ENCODE measurements around the gene NRN1L. TPM values are rescaled to one million over a fixed set of nuclear protein-coding genes. Genes with fewer than 3 reads are reported as not detected.

The NRN1L gene
- total RNA-seq, 1 experiment from 2014 or later: 0.58 TPM

DNA sequence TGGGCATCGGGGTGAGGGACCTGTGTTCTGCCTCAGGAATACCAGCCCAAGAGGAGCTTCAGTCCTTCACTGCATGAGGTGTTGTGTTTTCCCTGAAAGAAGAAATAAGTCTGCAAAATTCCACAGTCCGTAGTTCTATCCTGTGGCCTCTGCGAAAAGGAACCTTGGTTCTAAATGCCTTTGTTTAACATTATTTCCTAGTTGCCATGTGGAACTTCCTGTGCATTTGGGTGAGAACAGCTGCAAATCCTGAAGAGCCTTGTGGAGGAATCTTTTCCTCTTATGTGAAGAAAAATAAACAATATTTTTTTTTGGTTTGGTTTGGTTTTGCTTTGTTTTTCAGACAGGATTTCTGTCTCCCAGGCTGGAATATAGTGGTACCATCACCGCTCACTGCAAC, 18.1 kb downstream of the NRN1L start:
- H3K36me3 ChIP-seq (ENCODE audit: insufficient read depth, low read length, poor library complexity, severe bottlenecking): no peaks in the 10 kb centered on the region
- H3K27me3 ChIP-seq (replicated peaks; ENCODE audit: insufficient read depth, low read depth, low read length, poor library complexity): no peaks in the 10 kb centered on the region
- no peaks in the 10 kb centered on the region for H3K9me3 ChIP-seq (ENCODE audit: low read depth, low read length, poor library complexity, severe bottlenecking)
- no peak for DNase-seq (ENCODE audit: low spot score)
- TF ChIP-seq, protein P1, sequence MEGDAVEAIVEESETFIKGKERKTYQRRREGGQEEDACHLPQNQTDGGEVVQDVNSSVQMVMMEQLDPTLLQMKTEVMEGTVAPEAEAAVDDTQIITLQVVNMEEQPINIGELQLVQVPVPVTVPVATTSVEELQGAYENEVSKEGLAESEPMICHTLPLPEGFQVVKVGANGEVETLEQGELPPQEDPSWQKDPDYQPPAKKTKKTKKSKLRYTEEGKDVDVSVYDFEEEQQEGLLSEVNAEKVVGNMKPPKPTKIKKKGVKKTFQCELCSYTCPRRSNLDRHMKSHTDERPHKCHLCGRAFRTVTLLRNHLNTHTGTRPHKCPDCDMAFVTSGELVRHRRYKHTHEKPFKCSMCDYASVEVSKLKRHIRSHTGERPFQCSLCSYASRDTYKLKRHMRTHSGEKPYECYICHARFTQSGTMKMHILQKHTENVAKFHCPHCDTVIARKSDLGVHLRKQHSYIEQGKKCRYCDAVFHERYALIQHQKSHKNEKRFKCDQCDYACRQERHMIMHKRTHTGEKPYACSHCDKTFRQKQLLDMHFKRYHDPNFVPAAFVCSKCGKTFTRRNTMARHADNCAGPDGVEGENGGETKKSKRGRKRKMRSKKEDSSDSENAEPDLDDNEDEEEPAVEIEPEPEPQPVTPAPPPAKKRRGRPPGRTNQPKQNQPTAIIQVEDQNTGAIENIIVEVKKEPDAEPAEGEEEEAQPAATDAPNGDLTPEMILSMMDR (conservative IDR thresholded peaks at IDR 0.05; ENCODE audit: low read depth, low read length): no peak
- no peak for TF ChIP-seq EZH2 (IDR thresholded peaks at IDR 0.05; ENCODE audit: borderline replicate concordance, low read depth, low read length, poor library complexity, severe bottlenecking)
- CTCF ChIA-PET: no interaction called here
- no peak overlapping the region for H3K27ac ChIP-seq (ENCODE audit: low read depth, low read length, poor library complexity, severe bottlenecking)
- no peak overlapping the region for H3K4me3 ChIP-seq (ENCODE audit: low read depth, low read length, poor library complexity, severe bottlenecking)
- intact Hi-C loops (cut with micrococcal nuclease; ENCODE audit: unreplicated experiment): no loop called here
- no TSS peak for BruUV-seq (replicated peaks)
- POLR2A ChIA-PET (ENCODE audit: low non-redundant PET): no interaction called here
- no peaks in the 10 kb centered on the region for H3K4me1 ChIP-seq (ENCODE audit: insufficient read depth, low read length, poor library complexity, severe bottlenecking)

DNA sequence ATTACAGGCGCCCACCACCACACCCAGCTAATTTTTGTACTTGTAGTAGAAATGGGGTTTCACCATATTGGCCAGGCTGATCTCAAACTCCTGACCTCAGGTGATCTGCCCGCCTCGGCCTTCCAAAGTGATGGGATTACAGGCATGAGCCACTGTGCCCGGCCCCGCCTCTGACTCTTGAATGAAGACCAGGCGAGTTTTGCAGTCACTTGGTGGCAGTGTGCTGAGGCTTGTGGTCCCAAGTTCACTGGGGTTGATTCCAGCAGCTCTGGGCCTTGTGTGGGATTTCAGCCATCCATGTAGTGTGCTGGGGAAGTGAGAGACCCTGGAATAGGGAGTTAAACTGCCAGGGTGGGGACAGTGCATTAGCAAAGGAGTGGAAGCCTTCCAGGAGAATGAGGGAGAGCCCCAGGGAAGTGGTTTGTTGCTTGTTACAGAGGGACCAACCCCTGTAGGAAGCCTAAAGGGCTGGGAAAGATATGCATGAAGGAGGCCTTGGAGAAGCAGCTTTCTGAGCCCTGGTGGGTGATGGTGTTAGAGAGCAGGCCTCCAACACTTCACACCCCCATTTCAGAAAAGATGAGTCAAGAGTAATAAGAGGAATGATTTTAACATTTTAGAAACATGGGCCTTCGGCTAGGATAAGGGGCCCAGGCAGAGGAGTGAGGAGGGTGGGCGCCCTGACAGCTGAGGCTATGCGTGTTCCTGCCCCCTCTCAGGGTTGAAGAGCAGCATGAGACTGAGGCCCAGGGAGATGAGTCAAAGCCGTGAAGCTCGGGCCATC, 22.9 kb downstream of the NRN1L start:
- Histone ChIP-seq H3K4me1 (ENCODE audit: insufficient read depth, low read length, poor library complexity, severe bottlenecking) (no peaks in the 10 kb centered on the region), H3K27me3 (replicated peaks; ENCODE audit: insufficient read depth, low read depth, low read length, poor library complexity) (no peaks in the 10 kb centered on the region), H3K36me3 (ENCODE audit: insufficient read depth, low read length, poor library complexity, severe bottlenecking) (no peaks in the 10 kb centered on the region), H3K4me3 (ENCODE audit: low read depth, low read length, poor library complexity, severe bottlenecking) (no peak overlapping the region), H3K27ac (ENCODE audit: low read depth, low read length, poor library complexity, severe bottlenecking) (no peak overlapping the region), H3K9me3 (ENCODE audit: low read depth, low read length, poor library complexity, severe bottlenecking) (no peaks in the 10 kb centered on the region)
- intact Hi-C loops (cut with micrococcal nuclease; ENCODE audit: unreplicated experiment): no loop called here
- no peak for DNase-seq (ENCODE audit: low spot score)
- POLR2A ChIA-PET (ENCODE audit: low non-redundant PET): interaction anchor here (0.6 kb wide), 1 partner anchor 124 kb away, joined by 12 read pairs; no protein-coding TSS in a partner anchor
- TF ChIP-seq, protein P1 (conservative IDR thresholded peaks at IDR 0.05; ENCODE audit: low read depth, low read length): no peak
- CTCF ChIA-PET: no interaction called here
- no TSS peak for BruUV-seq (replicated peaks)

DNA sequence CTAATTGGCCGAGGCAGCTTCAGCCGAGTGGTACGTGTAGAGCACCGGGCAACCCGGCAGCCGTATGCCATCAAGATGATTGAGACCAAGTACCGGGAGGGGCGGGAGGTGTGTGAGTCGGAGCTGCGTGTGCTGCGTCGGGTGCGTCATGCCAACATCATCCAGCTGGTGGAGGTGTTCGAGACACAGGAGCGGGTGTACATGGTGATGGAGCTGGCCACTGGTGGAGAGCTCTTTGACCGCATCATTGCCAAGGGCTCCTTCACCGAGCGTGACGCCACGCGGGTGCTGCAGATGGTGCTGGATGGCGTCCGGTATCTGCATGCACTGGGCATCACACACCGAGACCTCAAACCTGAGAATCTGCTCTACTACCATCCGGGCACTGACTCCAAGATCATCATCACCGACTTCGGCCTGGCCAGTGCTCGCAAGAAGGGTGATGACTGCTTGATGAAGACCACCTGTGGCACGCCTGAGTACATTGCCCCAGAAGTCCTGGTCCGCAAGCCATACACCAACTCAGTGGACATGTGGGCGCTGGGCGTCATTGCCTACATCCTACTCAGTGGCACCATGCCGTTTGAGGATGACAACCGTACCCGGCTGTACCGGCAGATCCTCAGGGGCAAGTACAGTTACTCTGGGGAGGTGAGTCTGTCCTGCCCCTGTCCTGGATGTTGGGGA, 24.5 kb downstream of the NRN1L start:
- no peak overlapping the region for H3K4me3 ChIP-seq (ENCODE audit: low read depth, low read length, poor library complexity, severe bottlenecking)
- no peak for TF ChIP-seq EZH2 (IDR thresholded peaks at IDR 0.05; ENCODE audit: borderline replicate concordance, low read depth, low read length, poor library complexity, severe bottlenecking)
- TF ChIP-seq, protein P1 (conservative IDR thresholded peaks at IDR 0.05; ENCODE audit: low read depth, low read length): no peak
- ChIA-PET CTCF (no interaction called here), POLR2A (ENCODE audit: low non-redundant PET) (no interaction called here)
- no TSS peak for BruUV-seq (replicated peaks)
- no peak for DNase-seq (ENCODE audit: low spot score)
- intact Hi-C loops (cut with micrococcal nuclease; ENCODE audit: unreplicated experiment): no loop called here
- no peaks in the 10 kb centered on the region for H3K4me1 ChIP-seq (ENCODE audit: insufficient read depth, low read length, poor library complexity, severe bottlenecking)
- no peaks in the 10 kb centered on the region for H3K9me3 ChIP-seq (ENCODE audit: low read depth, low read length, poor library complexity, severe bottlenecking)
- H3K27me3 ChIP-seq (replicated peaks; ENCODE audit: insufficient read depth, low read depth, low read length, poor library complexity): no peaks in the 10 kb centered on the region
- no peak overlapping the region for H3K27ac ChIP-seq (ENCODE audit: low read depth, low read length, poor library complexity, severe bottlenecking)
- no peaks in the 10 kb centered on the region for H3K36me3 ChIP-seq (ENCODE audit: insufficient read depth, low read length, poor library complexity, severe bottlenecking)
